HPDE6-E6E7 (cell line): ENCODE data around the gene PBX1.

Experiments
- DNase-seq: peaks from one replicate; pipeline ENCODE4 v3.0.0; 2011; ENCODE audit warnings: missing footprints; ENCODE audit errors: extremely low spot score

Gene PBX1

GRCh38 chr1:164617377-164618201 lies 58.6 kb downstream of the PBX1 start:
- DNase-seq: no peak

GRCh38 chr1:164618202-164618564 lies 59.2 kb downstream of the PBX1 start:
- DNase-seq: no peak

GRCh38 chr1:164619006-164619784 lies 60.2 kb downstream of the PBX1 start:
- DNase-seq: no peak

GRCh38 chr1:164622068-164622845 lies 63.3 kb downstream of the PBX1 start:
- no peak for DNase-seq

GRCh38 chr1:164623805-164624204 lies 64.8 kb downstream of the PBX1 start:
- no peak for DNase-seq

- no peak for DNase-seq
Measured at GRCh38 chr1:164624400-164624799, 65.4 kb downstream of the PBX1 start.

- DNase-seq: no peak
Measured at GRCh38 chr1:164625004-164625617, 66.1 kb downstream of the PBX1 start.

- no peak for DNase-seq
Measured at GRCh38 chr1:164628772-164629171, 69.8 kb downstream of the PBX1 start.

- DNase-seq: no peak
Measured at GRCh38 chr1:164629971-164630370, 71.0 kb downstream of the PBX1 start.

- peak; percentile 25 for DNase-seq
Measured at GRCh38 chr1:164630626-164631396, 71.8 kb downstream of the PBX1 start.

- DNase-seq: no peak
Measured at GRCh38 chr1:164631751-164632150, 72.8 kb downstream of the PBX1 start.

- no peak for DNase-seq
Measured at GRCh38 chr1:164633997-164634396, 75.0 kb downstream of the PBX1 start.

GRCh38 chr1:164635059-164635802 lies 76.2 kb downstream of the PBX1 start:
- no peak for DNase-seq

GRCh38 chr1:164635803-164636731 lies 77.1 kb downstream of the PBX1 start:
- no peak for DNase-seq

- DNase-seq: no peak
Measured at GRCh38 chr1:164636757-164637156, 77.8 kb downstream of the PBX1 start.

- peak; percentile 60 for DNase-seq
Measured at GRCh38 chr1:164637461-164638375, 78.7 kb downstream of the PBX1 start.

- DNase-seq: no peak
Measured at GRCh38 chr1:164638492-164639202, 79.7 kb downstream of the PBX1 start.
